Loucy (cell line): ENCODE measurements around the gene FAM83F.

Source experiments
- H2AFZ ChIP-seq: fragments of 200-600 bp; sonication (generic); 2 replicates; pipeline ENCODE4 v1.6.0; 2016; ENCODE audit warnings: antibody characterized with exemption, mild to moderate bottlenecking, low read length, moderate library complexity
- H3F3A ChIP-seq: fragments of 200-600 bp; 2 replicates; pipeline ENCODE4 v1.6.0; 2016; ENCODE audit warnings: antibody characterized with exemption, low read depth, mild to moderate bottlenecking
- H3K27me3 ChIP-seq: fragments of 200-600 bp; sonication (generic); 2 replicates; pipeline ENCODE4 v1.6.1; 2014; ENCODE audit warnings: low read length, mild to moderate bottlenecking; ENCODE audit not compliant: insufficient read depth, poor library complexity, severe bottlenecking
- H3K36me3 ChIP-seq: fragments of 200-600 bp; sonication (generic); 2 replicates; pipeline ENCODE4 v1.6.1; 2016; ENCODE audit warnings: low read length; ENCODE audit not compliant: insufficient read depth
- H3K4me1 ChIP-seq: fragments of 200-600 bp; sonication (generic); 2 replicates; pipeline ENCODE4 v1.5.1; 2014; ENCODE audit warnings: low read length, mild to moderate bottlenecking; ENCODE audit not compliant: insufficient read depth, poor library complexity, severe bottlenecking
- H3K4me2 ChIP-seq: fragments of 200-600 bp; sonication (generic); 2 replicates; pipeline ENCODE4 v1.6.0; 2014; ENCODE audit warnings: antibody characterized with exemption, low read length, low read depth, mild to moderate bottlenecking; ENCODE audit not compliant: poor library complexity, severe bottlenecking
- H3K4me3 ChIP-seq: fragments of 200-600 bp; sonication (generic); 2 replicates; pipeline ENCODE4 v1.5.1; 2014; ENCODE audit warnings: low read length, mild to moderate bottlenecking, mixed read lengths; ENCODE audit not compliant: poor library complexity, severe bottlenecking
- H3K79me2 ChIP-seq: fragments of 200-600 bp; sonication (generic); 2 replicates; pipeline ENCODE4 v1.6.1; 2014; ENCODE audit warnings: low read length; ENCODE audit not compliant: insufficient read depth
- H3K9ac ChIP-seq: fragments of 200-600 bp; sonication (generic); 2 replicates; pipeline ENCODE4 v1.6.0; 2014; ENCODE audit warnings: mild to moderate bottlenecking, low read depth, low read length, moderate library complexity; ENCODE audit not compliant: poor library complexity, severe bottlenecking
- H3K9me2 ChIP-seq: fragments of 200-600 bp; sonication (generic); replicated peaks from 2 replicates; pipeline ENCODE4 v1.6.1; 2016; ENCODE audit warnings: low read depth, low read length, mixed read lengths
- H3K9me3 ChIP-seq: fragments of 200-600 bp; sonication (generic); 2 replicates; pipeline ENCODE4 v1.6.1; 2014; ENCODE audit warnings: mild to moderate bottlenecking, antibody characterized with exemption, low read length, low read depth; ENCODE audit not compliant: insufficient read depth
- H4K20me1 ChIP-seq: fragments of 200-600 bp; sonication (generic); 2 replicates; pipeline ENCODE4 v1.6.0; 2014; ENCODE audit warnings: antibody characterized with exemption, low read length, mild to moderate bottlenecking; ENCODE audit not compliant: insufficient read depth, poor library complexity, severe bottlenecking
- EZH2phosphoT487 ChIP-seq: fragments of 200-600 bp; IDR thresholded peaks from 2 replicates; pipeline ENCODE4 v1.6.1; 2018; ENCODE audit warnings: antibody characterized with exemption, mild to moderate bottlenecking, moderate library complexity, borderline replicate concordance
- TF ChIP-seq, protein P1 (sequence below): fragments of 200-600 bp; sonication (generic); conservative IDR thresholded peaks from 2 replicates; pipeline ENCODE4 v1.5.1; 2014; ENCODE audit warnings: mild to moderate bottlenecking, antibody characterized with exemption, low read length

FAM83F gene

DNA sequence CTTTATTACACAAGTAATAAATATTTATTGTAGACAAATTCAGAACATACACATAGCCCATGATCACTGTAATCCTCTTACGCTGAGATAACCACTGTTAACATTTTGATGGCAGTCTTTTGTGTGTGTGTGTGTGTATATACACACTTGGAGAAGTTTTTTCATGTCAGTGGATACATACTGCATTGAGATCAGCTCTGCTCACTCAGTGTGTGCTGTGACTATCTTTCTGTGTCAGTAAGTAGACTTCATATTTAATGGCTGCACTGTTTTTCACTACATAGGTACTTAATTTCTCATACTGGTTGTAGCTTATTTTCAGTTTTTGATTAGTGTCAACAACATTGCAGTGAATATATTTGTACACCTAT is 82.9 kb downstream of the FAM83F start:
- H3K4me1 ChIP-seq: peaks cover 24% of the 10 kb centered on the region
- H3K36me3 ChIP-seq: no peaks in the 10 kb centered on the region
- H3K9ac ChIP-seq: no peak overlapping the region
- no peaks in the 10 kb centered on the region for H3K9me3 ChIP-seq
- H3K9me2 ChIP-seq: no peaks in the 10 kb centered on the region
- H3K79me2 ChIP-seq: peaks cover 87% of the 10 kb centered on the region
- no peaks in the 10 kb centered on the region for H3F3A ChIP-seq
- TF ChIP-seq, protein P1, sequence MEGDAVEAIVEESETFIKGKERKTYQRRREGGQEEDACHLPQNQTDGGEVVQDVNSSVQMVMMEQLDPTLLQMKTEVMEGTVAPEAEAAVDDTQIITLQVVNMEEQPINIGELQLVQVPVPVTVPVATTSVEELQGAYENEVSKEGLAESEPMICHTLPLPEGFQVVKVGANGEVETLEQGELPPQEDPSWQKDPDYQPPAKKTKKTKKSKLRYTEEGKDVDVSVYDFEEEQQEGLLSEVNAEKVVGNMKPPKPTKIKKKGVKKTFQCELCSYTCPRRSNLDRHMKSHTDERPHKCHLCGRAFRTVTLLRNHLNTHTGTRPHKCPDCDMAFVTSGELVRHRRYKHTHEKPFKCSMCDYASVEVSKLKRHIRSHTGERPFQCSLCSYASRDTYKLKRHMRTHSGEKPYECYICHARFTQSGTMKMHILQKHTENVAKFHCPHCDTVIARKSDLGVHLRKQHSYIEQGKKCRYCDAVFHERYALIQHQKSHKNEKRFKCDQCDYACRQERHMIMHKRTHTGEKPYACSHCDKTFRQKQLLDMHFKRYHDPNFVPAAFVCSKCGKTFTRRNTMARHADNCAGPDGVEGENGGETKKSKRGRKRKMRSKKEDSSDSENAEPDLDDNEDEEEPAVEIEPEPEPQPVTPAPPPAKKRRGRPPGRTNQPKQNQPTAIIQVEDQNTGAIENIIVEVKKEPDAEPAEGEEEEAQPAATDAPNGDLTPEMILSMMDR: no peak
- no peak for TF ChIP-seq EZH2phosphoT487
- H3K4me3 ChIP-seq: no peak overlapping the region
- peaks cover 38% of the 10 kb centered on the region for H4K20me1 ChIP-seq
- H2AFZ ChIP-seq: no peak overlapping the region
- H3K27me3 ChIP-seq: no peaks in the 10 kb centered on the region
- no peak overlapping the region for H3K4me2 ChIP-seq

DNA sequence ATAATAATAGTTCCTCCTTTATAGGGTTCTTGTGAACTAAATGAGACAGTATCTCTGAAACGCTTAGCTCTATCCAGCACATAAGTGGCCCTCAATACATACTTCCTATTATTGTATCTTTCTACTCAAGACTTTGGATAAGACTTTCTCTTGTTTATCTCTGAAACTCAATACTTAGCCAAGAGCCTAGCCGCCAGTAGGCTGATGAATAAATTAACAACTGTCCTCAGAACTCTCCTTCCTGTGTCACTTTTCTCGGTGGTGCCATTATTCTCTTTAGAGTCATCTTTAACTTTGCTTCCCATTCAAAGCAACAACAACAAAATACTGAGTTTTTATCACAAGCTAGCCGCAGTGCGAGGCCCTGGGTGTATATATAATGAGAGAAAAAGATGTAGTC is 86.9 kb downstream of the FAM83F start:
- Histone ChIP-seq H3K36me3 (no peaks in the 10 kb centered on the region), H3K4me3 (no peak overlapping the region), H3K9me2 (no peaks in the 10 kb centered on the region), H3K79me2 (peaks cover 93% of the 10 kb centered on the region), H3K4me1 (peaks cover 15% of the 10 kb centered on the region), H3K9ac (no peak overlapping the region), H3K4me2 (no peak overlapping the region), H3K27me3 (no peaks in the 10 kb centered on the region), H2AFZ (no peak overlapping the region), H3K9me3 (no peaks in the 10 kb centered on the region), H3F3A (no peaks in the 10 kb centered on the region), H4K20me1 (peaks cover 44% of the 10 kb centered on the region)
- no peak for TF ChIP-seq EZH2phosphoT487
- TF ChIP-seq, protein P1: no peak

DNA sequence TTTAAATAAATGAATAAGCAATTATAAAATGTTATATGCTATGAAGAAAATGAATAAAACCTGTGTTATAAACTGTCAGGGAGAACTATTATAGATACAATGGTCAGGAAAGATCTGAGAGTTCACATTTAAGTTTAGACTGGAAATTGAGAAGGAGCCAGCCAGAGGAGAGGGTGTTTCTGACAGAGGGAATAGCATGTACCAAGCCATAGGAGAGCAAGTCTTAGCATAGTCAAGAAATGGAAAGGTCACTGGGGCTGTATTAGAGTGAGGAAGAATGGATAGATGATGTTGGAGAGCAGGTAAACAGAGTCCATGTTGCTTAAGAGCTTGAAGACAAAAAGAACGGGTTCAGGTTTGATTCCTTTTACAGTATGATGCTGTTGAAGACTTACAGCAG is 87.4 kb downstream of the FAM83F start:
- Histone ChIP-seq H3K36me3 (no peaks in the 10 kb centered on the region), H3K4me1 (peaks cover 9% of the 10 kb centered on the region), H3K27me3 (no peaks in the 10 kb centered on the region), H4K20me1 (peaks cover 39% of the 10 kb centered on the region), H3K9me3 (no peaks in the 10 kb centered on the region), H3K4me3 (no peak overlapping the region), H3K79me2 (peaks cover 93% of the 10 kb centered on the region), H2AFZ (no peak overlapping the region), H3K9me2 (no peaks in the 10 kb centered on the region), H3K4me2 (no peak overlapping the region), H3F3A (no peaks in the 10 kb centered on the region), H3K9ac (no peak overlapping the region)
- TF ChIP-seq, protein P1: no peak
- no peak for TF ChIP-seq EZH2phosphoT487
